Stomach (tissue), 4 donors: ENCODE data around the gene BUB1.

Source experiments
- CTCF ChIP-seq, 7 experiments: fragments of 450-650 bp in 4 of 7; fragments of 200-600 bp in 3 of 7; sonication (generic) in 3 of 7; IDR thresholded peaks; one replicate each; pipeline ENCODE4 v1.5.1; 2016 to 2019; ENCODE audit warnings: antibody characterized with exemption in 7 of 7, control low read depth in 2 of 7, mild to moderate bottlenecking in 1 of 7
- EP300 ChIP-seq: sonication (generic); formaldehyde crosslinking; IDR thresholded peaks from one replicate; pipeline ENCODE4 v1.6.1; 2017; ENCODE audit warnings: antibody characterized with exemption
- POLR2A ChIP-seq, 4 donors: fragments of 450-650 bp; IDR thresholded peaks; one replicate each; pipeline ENCODE4 v1.6.1; 2016; ENCODE audit warnings: antibody characterized with exemption in 4 of 4, control low read depth in 2 of 4, mild to moderate bottlenecking in 1 of 4, moderate library complexity in 1 of 4
- POLR2AphosphoS5 ChIP-seq, 3 donors: sonication (generic); formaldehyde crosslinking; IDR thresholded peaks; one replicate each; pipeline ENCODE4 v1.6.1; 2016; ENCODE audit warnings: antibody characterized with exemption in 3 of 3

- TF ChIP-seq CTCF (IDR thresholded peaks at IDR 0.05) (no peak), POLR2AphosphoS5 (IDR thresholded peaks at IDR 0.05) (no peak), POLR2A (IDR thresholded peaks at IDR 0.05) (no peak), EP300 (no peak)
Observed at GRCh38 chr2:110660558-110660957, 17.3 kb downstream of the BUB1 start.
